Hepatocyte (in vitro differentiated cells): ENCODE data around the gene STEAP3.

Experiments
- CTCF ChIP-seq: fragments of 200-600 bp; sonication (generic); IDR thresholded peaks from 2 replicates; pipeline ENCODE4 v1.5.1; 2016; ENCODE audit warnings: antibody characterized with exemption, mild to moderate bottlenecking; ENCODE audit not compliant: poor library complexity
- EZH2 ChIP-seq: fragments of 200-600 bp; sonication (generic); IDR thresholded peaks from 2 replicates; pipeline ENCODE4 v1.6.1; 2016; ENCODE audit warnings: antibody characterized with exemption, mild to moderate bottlenecking, borderline replicate concordance
- EZH2phosphoT487 ChIP-seq: fragments of 200-600 bp; sonication (generic); IDR thresholded peaks from one replicate; pipeline ENCODE4 v1.6.1; 2018; ENCODE audit warnings: antibody characterized with exemption, mild to moderate bottlenecking, low read depth, moderate library complexity; ENCODE audit not compliant: unreplicated experiment, severe bottlenecking

GRCh38 chr2:119174993-119175347, 48.7 kb upstream of the STEAP3 start:
- no peak for TF ChIP-seq CTCF
- TF ChIP-seq EZH2phosphoT487, result no peak
- TF ChIP-seq EZH2, result no peak
